ENCODE data around the gene IFIT1B. TPM values are rescaled to one million over a fixed set of nuclear protein-coding genes. Genes with fewer than 3 reads are reported as not detected.
A peak's percentile ranks its signal among the peaks of the same experiment; 100 is the strongest.
"Not testable (repeated sequence)": the region's sequence is repeated elsewhere in the genome, so short reads cannot be mapped to it uniquely, and the experiment has no call there.

IFIT1B gene
- total RNA-seq, 1 donor from 2014 or later: not detected

DNA sequence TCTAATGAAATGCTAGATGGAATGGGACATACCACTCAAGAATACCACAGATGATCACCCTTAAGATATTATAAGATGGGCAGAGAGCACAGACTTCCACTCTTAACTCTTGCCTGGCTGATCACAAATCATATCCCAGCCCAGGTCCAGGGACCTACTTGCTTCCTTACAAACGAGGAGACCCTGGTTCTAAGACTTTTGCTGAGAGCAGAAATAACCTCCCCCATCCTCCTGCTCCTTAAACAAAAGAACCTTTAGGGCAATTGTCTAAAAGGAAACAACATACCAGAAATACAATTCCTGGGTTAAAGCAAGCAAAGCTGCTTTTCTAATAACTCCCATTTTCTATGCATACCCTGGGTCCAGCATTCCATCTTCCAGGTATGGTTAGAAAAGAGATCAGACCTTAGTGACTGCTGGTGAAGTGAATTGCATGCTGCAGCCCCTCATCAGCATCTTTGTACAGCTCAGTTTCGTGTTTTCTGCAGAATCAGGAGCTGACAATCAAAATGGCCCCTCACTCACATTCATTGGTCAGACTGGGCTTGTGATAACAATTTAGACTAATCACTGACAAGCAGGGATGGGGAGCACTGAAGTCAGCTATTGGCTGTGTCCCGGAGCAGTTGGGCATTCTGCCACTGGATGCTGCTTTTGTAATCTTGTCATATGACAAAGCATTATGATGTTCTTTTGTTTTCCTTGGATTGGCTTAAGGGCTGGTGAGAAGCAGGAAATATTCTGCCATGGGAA, 35.5 kb upstream of the IFIT1B start:
- Mint-ChIP-seq H3K36me3 (ENCODE audit: low read depth) (peaks cover 33% of the 10 kb centered on the region), H3K27me3 (ENCODE audit: insufficient read depth) (peaks cover 60% of the 10 kb centered on the region), H3K9me3 (no peaks in the 10 kb centered on the region)

DNA sequence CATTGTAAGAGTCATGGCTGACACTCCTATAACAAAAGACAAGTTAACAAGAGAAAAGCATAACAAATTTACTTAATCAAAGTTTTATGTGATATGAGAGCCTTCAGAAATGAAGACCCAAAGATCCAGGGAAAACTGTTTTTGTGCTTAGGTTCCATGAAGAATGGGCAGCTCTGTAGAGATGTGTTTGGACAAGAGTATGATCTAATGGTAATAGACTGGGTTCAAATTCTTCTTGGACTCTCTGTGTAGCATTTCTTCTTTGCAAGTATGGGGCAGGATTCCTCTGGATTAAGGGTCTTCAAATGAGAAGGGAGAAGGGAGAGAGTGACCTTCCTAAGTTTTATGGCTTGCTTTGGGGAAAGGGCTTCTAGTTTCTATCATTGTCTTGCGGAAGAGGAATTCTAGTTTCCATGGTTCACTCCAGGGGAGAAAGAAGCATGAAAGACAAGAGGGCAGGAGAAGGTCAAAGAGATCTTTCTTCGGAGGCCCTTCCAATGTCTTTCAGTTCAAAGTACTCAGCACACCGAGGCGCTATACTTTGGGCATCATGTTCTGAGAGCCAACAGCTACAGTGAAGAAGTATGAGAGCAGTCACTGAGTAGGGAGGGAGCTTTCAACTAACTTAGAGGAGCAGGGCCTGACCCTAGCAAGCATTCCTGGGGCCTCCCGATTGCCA, 34.6 kb upstream of the IFIT1B start:
- H3K36me3 Mint-ChIP-seq (ENCODE audit: low read depth): peaks cover 33% of the 10 kb centered on the region
- H3K4me3 Mint-ChIP-seq: no peak overlapping the region
- peaks cover 4% of the 10 kb centered on the region for H3K4me1 Mint-ChIP-seq (ENCODE audit: low read depth)
- no peak for DNase-seq (ENCODE audit: low spot score)
- H3K9me3 Mint-ChIP-seq: no peaks in the 10 kb centered on the region
- H3K27me3 Mint-ChIP-seq (ENCODE audit: insufficient read depth): peaks cover 58% of the 10 kb centered on the region
- intact Hi-C loops (cut with micrococcal nuclease): no loop called here
- H3K27ac Mint-ChIP-seq: no peak overlapping the region

More for the DNA sequence above, 35.5 kb upstream of the IFIT1B start:
- H3K27ac Mint-ChIP-seq: no peak overlapping the region
- no peak overlapping the region for H3K4me3 Mint-ChIP-seq
- intact Hi-C loops (cut with micrococcal nuclease): no loop called here
- peaks cover 10% of the 10 kb centered on the region for H3K4me1 Mint-ChIP-seq (ENCODE audit: low read depth)
- DNase-seq (ENCODE audit: low spot score): no peak

DNA sequence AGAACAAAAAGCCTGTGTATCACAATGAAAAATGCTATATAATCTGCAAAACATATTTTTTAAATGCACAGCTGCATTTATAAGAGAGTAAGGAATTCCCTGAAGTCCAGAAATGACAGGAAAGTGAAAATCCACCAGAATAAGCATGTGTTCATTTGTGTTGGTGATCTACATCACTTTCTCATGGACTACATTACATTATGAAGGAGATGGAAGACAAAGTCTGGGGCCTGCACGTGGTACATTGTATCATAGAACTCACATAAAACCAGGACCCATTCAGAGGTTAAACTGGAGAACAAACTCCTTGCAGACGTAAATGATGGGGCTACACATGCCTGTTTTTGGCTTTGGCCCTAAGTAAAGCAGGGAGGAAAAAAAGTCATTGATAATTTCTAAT, 33.7 kb upstream of the IFIT1B start:
- Mint-ChIP-seq H3K4me1 (ENCODE audit: low read depth) (peaks cover 4% of the 10 kb centered on the region), H3K36me3 (ENCODE audit: low read depth) (peaks cover 24% of the 10 kb centered on the region), H3K27ac (no peak overlapping the region), H3K27me3 (ENCODE audit: insufficient read depth) (peaks cover 58% of the 10 kb centered on the region), H3K9me3 (no peaks in the 10 kb centered on the region), H3K4me3 (no peak overlapping the region)
- no peak for DNase-seq (ENCODE audit: low spot score)
- intact Hi-C loops (cut with micrococcal nuclease): no loop called here

DNA sequence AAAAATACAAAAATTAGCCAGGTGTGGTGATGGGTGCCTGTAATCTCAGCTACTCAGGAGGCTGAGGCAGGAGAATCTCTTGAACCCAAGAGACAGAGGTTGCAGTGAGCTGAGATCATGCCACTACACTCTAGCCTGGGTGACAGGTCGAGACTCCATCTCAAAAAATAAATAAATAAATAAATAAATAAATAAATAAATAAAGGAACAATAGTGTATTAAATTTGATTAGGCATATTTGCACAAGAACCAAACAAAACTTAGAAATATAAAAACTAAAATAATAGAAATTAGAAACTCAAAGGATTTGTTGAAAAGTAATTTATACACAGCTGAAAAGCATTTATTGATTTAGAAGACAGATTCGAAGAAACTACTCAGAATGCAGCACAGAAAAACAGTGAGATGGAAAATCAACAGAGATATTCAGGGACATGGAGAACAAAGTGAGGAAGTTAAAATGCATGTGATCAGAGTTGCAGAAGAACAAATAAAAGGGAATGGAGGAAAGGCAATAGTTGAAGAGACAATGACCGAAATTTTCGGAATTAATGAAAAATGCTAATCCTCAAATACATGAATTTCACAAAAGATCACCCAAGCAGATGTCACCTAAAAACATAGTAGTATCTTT, 32.4 kb upstream of the IFIT1B start:
- no peak for DNase-seq (ENCODE audit: low spot score)
- intact Hi-C loops (cut with micrococcal nuclease): no loop called here
- Mint-ChIP-seq H3K27me3 (ENCODE audit: insufficient read depth) (peaks cover 65% of the 10 kb centered on the region), H3K4me3 (no peak overlapping the region), H3K9me3 (no peaks in the 10 kb centered on the region), H3K36me3 (ENCODE audit: low read depth) (peaks cover 15% of the 10 kb centered on the region), H3K4me1 (ENCODE audit: low read depth) (peaks cover 10% of the 10 kb centered on the region), H3K27ac (no peak overlapping the region)

- H3K4me3 Mint-ChIP-seq: no peak overlapping the region
- H3K27ac Mint-ChIP-seq: no peak overlapping the region
- intact Hi-C loops (cut with micrococcal nuclease): no loop called here
- peaks cover 12% of the 10 kb centered on the region for H3K36me3 Mint-ChIP-seq (ENCODE audit: low read depth)
- peaks cover 22% of the 10 kb centered on the region for H3K4me1 Mint-ChIP-seq (ENCODE audit: low read depth)
- no peak for DNase-seq (ENCODE audit: low spot score)
- no peaks in the 10 kb centered on the region for H3K9me3 Mint-ChIP-seq
- H3K27me3 Mint-ChIP-seq (ENCODE audit: insufficient read depth): peaks cover 66% of the 10 kb centered on the region
Observed at GRCh38 chr10:89346405-89347254, 31.2 kb upstream of the IFIT1B start.

- no peak for DNase-seq (ENCODE audit: low spot score)
- no peak overlapping the region for H3K27ac Mint-ChIP-seq
- H3K4me1 Mint-ChIP-seq (ENCODE audit: low read depth): peaks cover 31% of the 10 kb centered on the region
- H3K9me3 Mint-ChIP-seq: no peaks in the 10 kb centered on the region
- peaks cover 7% of the 10 kb centered on the region for H3K36me3 Mint-ChIP-seq (ENCODE audit: low read depth)
- H3K27me3 Mint-ChIP-seq (ENCODE audit: insufficient read depth): peaks cover 61% of the 10 kb centered on the region
- no peak overlapping the region for H3K4me3 Mint-ChIP-seq
- intact Hi-C loops (cut with micrococcal nuclease): no loop called here
Observed at GRCh38 chr10:89347701-89348457, 30.0 kb upstream of the IFIT1B start.

- H3K27ac Mint-ChIP-seq: no peak overlapping the region
- DNase-seq (ENCODE audit: low spot score): no peak
- intact Hi-C loops (cut with micrococcal nuclease): no loop called here
- peaks cover 64% of the 10 kb centered on the region for H3K27me3 Mint-ChIP-seq (ENCODE audit: insufficient read depth)
- peaks cover 31% of the 10 kb centered on the region for H3K4me1 Mint-ChIP-seq (ENCODE audit: low read depth)
- H3K36me3 Mint-ChIP-seq (ENCODE audit: low read depth): peaks cover under 1% of the 10 kb centered on the region
- no peak overlapping the region for H3K4me3 Mint-ChIP-seq
- H3K9me3 Mint-ChIP-seq: no peaks in the 10 kb centered on the region
Observed at GRCh38 chr10:89348481-89348880, 29.4 kb upstream of the IFIT1B start.

GRCh38 chr10:89348975-89349374, 28.9 kb upstream of the IFIT1B start:
- Mint-ChIP-seq H3K4me1 (ENCODE audit: low read depth) (peaks cover 31% of the 10 kb centered on the region), H3K9me3 (peaks cover under 1% of the 10 kb centered on the region), H3K27ac (no peak overlapping the region), H3K4me3 (no peak overlapping the region), H3K27me3 (ENCODE audit: insufficient read depth) (peaks cover 64% of the 10 kb centered on the region), H3K36me3 (ENCODE audit: low read depth) (no peaks in the 10 kb centered on the region)
- intact Hi-C loops (cut with micrococcal nuclease): no loop called here
- no peak for DNase-seq (ENCODE audit: low spot score)

GRCh38 chr10:89350631-89351315, 27.1 kb upstream of the IFIT1B start:
- not testable (repeated sequence) for H3K36me3 Mint-ChIP-seq (ENCODE audit: low read depth); H3K9me3 Mint-ChIP-seq; H3K27ac Mint-ChIP-seq; DNase-seq (ENCODE audit: low spot score)
- intact Hi-C loops (cut with micrococcal nuclease): loop anchor here (1.0 kb wide), 1 partner anchor 42 kb away; the partner anchor contains the start of gene IFIT1
- Mint-ChIP-seq H3K4me3 (peak overlapping the region; percentile 6), H3K27me3 (ENCODE audit: insufficient read depth) (peaks cover 58% of the 10 kb centered on the region), H3K4me1 (ENCODE audit: low read depth) (peaks cover 31% of the 10 kb centered on the region)

DNA sequence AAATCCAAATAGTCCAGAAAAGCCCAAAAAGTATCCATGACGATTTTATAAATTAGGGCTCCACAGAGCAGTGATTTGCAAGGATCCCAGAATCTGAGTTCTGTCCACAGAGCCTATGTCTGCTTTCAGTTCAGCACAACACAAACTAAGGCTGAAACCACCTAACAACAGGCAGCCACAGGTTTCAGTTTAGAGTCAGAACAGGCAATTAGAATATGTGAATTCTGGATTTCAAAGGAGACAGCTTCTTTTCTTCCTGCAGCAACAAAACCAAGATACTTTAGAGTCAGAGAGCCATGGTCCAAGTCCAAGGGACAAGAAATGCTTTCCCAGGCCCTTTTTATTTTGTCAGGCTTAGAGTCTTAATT, 26.5 kb upstream of the IFIT1B start:
- H3K9me3 Mint-ChIP-seq: peaks cover 3% of the 10 kb centered on the region
- no peaks in the 10 kb centered on the region for H3K36me3 Mint-ChIP-seq (ENCODE audit: low read depth)
- no peak overlapping the region for H3K4me3 Mint-ChIP-seq
- intact Hi-C loops (cut with micrococcal nuclease): loop anchor here (1.0 kb wide), 1 partner anchor 41 kb away; the partner anchor contains the start of gene IFIT1
- H3K27ac Mint-ChIP-seq: no peak overlapping the region
- peaks cover 30% of the 10 kb centered on the region for H3K4me1 Mint-ChIP-seq (ENCODE audit: low read depth)
- no peak for DNase-seq (ENCODE audit: low spot score)
- H3K27me3 Mint-ChIP-seq (ENCODE audit: insufficient read depth): peaks cover 53% of the 10 kb centered on the region

GRCh38 chr10:89351780-89352597, 25.9 kb upstream of the IFIT1B start:
- Mint-ChIP-seq H3K4me3 (no peak overlapping the region), H3K27ac (no peak overlapping the region), H3K36me3 (ENCODE audit: low read depth) (no peaks in the 10 kb centered on the region), H3K4me1 (ENCODE audit: low read depth) (peaks cover 27% of the 10 kb centered on the region), H3K27me3 (ENCODE audit: insufficient read depth) (peaks cover 48% of the 10 kb centered on the region), H3K9me3 (peaks cover 3% of the 10 kb centered on the region)
- no peak for DNase-seq (ENCODE audit: low spot score)
- intact Hi-C loops (cut with micrococcal nuclease): loop anchor here (1.0 kb wide), 1 partner anchor 40 kb away; the partner anchor contains the start of gene IFIT1
